ENCODE results near the gene ZFHX3. TPM values are rescaled to one million over a fixed set of nuclear protein-coding genes. Genes with fewer than 3 reads are reported as not detected.

ZFHX3 gene
- total and polyA plus RNA-seq, 2 of the 8 experiments (the other 6 are each of a cell fraction or from before 2014, with no cell fraction given) = 0.08 to 0.99 TPM

- no peaks in the 10 kb centered on the region for H3K79me1 ChIP-seq (ENCODE audit: low read depth, low read length)
- H3K27me3 ChIP-seq (replicated peaks in 1 of 4; ENCODE audit: control insufficient read depth in 3 of 4, extremely low read depth in 1 of 4, insufficient read depth in 3 of 4, low read length in 3 of 4) = no peaks in the 10 kb centered on the region
- H4K8ac ChIP-seq (ENCODE audit: extremely low read depth, insufficient read depth, low read length) = no peak overlapping the region
- H3K4me2 ChIP-seq (ENCODE audit: insufficient read depth in 1 of 2, low read depth in 2 of 2, low read length in 2 of 2) = no peak overlapping the region
- 100% methylated on average over 2 of the region's 2 CpGs; no CpG with 5 or more reads in 1 of the 2 experiments for WGBS, 2 experiments (ENCODE audit: extremely low coverage in 1 of 2, insufficient coverage in 1 of 2, insufficient read length in 1 of 2, insufficient replicate concordance in 2 of 2, low coverage in 1 of 2, low lambda C conversion rate in 2 of 2, missing lambda C conversion rate in 1 of 2)
- CTCF ChIA-PET (ENCODE audit: partially characterized antibody) = interaction anchor here (1.1 kb wide), 1 partner anchor 11 kb away, joined by 3 read pairs; no protein-coding TSS in a partner anchor
- H4K20me1 ChIP-seq (replicated peaks in 1 of 2; ENCODE audit: control insufficient read depth in 1 of 2, insufficient read depth in 2 of 2, low read length in 2 of 2) = peaks cover 0 to 2% of the 10 kb centered on the region in 2 experiments
- no peak overlapping the region for H2AK5ac ChIP-seq (ENCODE audit: low read depth, low read length)
- H4K91ac ChIP-seq (replicated peaks; ENCODE audit: insufficient read length, low read length) = no peak overlapping the region
- DNase-seq (ENCODE audit: low read depth in 1 of 2, low spot score in 2 of 2) = no peak
- H3K9ac ChIP-seq (replicated peaks in 1 of 4; ENCODE audit: extremely low read depth in 1 of 4, low read depth in 3 of 4, low read length in 3 of 4) = no peak overlapping the region
- no peaks in the 10 kb centered on the region for H3K4me1 ChIP-seq (replicated peaks in 1 of 4; ENCODE audit: control insufficient read depth in 3 of 4, insufficient read depth in 4 of 4, low read length in 3 of 4)
- H3K23me2 ChIP-seq (ENCODE audit: low read depth, low read length) = no peaks in the 10 kb centered on the region
- H2BK20ac ChIP-seq (ENCODE audit: low read length) = no peak overlapping the region
- no peaks in the 10 kb centered on the region for H3K36me3 ChIP-seq (ENCODE audit: control insufficient read depth in 2 of 4, insufficient read depth in 4 of 4, low read length in 3 of 4)
- FAIRE-seq = no peak
- no peak overlapping the region for H2BK5ac ChIP-seq (ENCODE audit: low read depth, low read length)
- H3K4ac ChIP-seq (replicated peaks; ENCODE audit: insufficient read length, low read depth, low read length) = no peak overlapping the region
- H2BK120ac ChIP-seq (replicated peaks; ENCODE audit: low read depth, low read length) = no peak overlapping the region
- no peak overlapping the region for H2BK15ac ChIP-seq (ENCODE audit: low read length)
- H3K27ac ChIP-seq (ENCODE audit: low read depth, low read length) = no peak overlapping the region
- POLR2A ChIA-PET (ENCODE audit: partially characterized antibody) = no interaction called here
- H3K23ac ChIP-seq (ENCODE audit: insufficient read length) = no peak overlapping the region
- no peak overlapping the region for H2BK12ac ChIP-seq (ENCODE audit: low read depth, low read length)
- H3K4me3 ChIP-seq (ENCODE audit: extremely low read depth in 1 of 4, insufficient read depth in 2 of 4, low read depth in 3 of 4, low read length in 4 of 4) = no peak overlapping the region
- H3K18ac ChIP-seq (ENCODE audit: extremely low read depth, low read length) = no peak overlapping the region
- H3K9me3 ChIP-seq (ENCODE audit: insufficient read depth in 2 of 2, low read depth in 1 of 2, low read length in 1 of 2) = 0 out of 4 replicates have a peak, but pooled peaks cover 0 to 6% of the 10 kb centered on the region in 2 experiments
- no peak overlapping the region for H2AFZ ChIP-seq (ENCODE audit: low read length)
- H3K79me2 ChIP-seq (ENCODE audit: control insufficient read depth in 1 of 2, insufficient read depth in 2 of 2, low read length in 2 of 2) = no peaks in the 10 kb centered on the region
- no peak overlapping the region for H3K56ac ChIP-seq (replicated peaks; ENCODE audit: insufficient read length, low read depth, low read length)
- H3K14ac ChIP-seq (ENCODE audit: insufficient read length) = no peak overlapping the region
- H4K5ac ChIP-seq (ENCODE audit: insufficient read length, low read depth, low read length) = no peak overlapping the region
- no peak for TF ChIP-seq SP4 (IDR thresholded peaks at IDR 0.05; ENCODE audit: low read length)
- TF ChIP-seq ATF3 (IDR thresholded peaks at IDR 0.05; ENCODE audit: insufficient read depth, low read depth, low read length) = no peak
- no peak for TF ChIP-seq YY1 (IDR thresholded peaks at IDR 0.05; ENCODE audit: low read depth, low read length)
- TF ChIP-seq, protein P1, sequence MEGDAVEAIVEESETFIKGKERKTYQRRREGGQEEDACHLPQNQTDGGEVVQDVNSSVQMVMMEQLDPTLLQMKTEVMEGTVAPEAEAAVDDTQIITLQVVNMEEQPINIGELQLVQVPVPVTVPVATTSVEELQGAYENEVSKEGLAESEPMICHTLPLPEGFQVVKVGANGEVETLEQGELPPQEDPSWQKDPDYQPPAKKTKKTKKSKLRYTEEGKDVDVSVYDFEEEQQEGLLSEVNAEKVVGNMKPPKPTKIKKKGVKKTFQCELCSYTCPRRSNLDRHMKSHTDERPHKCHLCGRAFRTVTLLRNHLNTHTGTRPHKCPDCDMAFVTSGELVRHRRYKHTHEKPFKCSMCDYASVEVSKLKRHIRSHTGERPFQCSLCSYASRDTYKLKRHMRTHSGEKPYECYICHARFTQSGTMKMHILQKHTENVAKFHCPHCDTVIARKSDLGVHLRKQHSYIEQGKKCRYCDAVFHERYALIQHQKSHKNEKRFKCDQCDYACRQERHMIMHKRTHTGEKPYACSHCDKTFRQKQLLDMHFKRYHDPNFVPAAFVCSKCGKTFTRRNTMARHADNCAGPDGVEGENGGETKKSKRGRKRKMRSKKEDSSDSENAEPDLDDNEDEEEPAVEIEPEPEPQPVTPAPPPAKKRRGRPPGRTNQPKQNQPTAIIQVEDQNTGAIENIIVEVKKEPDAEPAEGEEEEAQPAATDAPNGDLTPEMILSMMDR (IDR thresholded peaks at IDR 0.05; ENCODE audit: control extremely low read depth in 1 of 3, insufficient read depth in 1 of 3, low read depth in 1 of 3, low read length in 3 of 3) = no peak
- no peak for TF ChIP-seq ASH2L (IDR thresholded peaks at IDR 0.05; ENCODE audit: low read length)
- TF ChIP-seq SUZ12 (IDR thresholded peaks at IDR 0.05; ENCODE audit: low read length) = no peak
- no peak for TF ChIP-seq JUND (IDR thresholded peaks at IDR 0.05; ENCODE audit: low read length)
- no peak for TF ChIP-seq SIX5 (IDR thresholded peaks at IDR 0.05; ENCODE audit: low read depth, low read length)
- no peak for TF ChIP-seq NRF1 (IDR thresholded peaks at IDR 0.05; ENCODE audit: low read depth, low read length)
- no peak for TF ChIP-seq CTBP2 (IDR thresholded peaks at IDR 0.05; ENCODE audit: borderline replicate concordance, insufficient read depth, insufficient read length, low read length)
- no peak for TF ChIP-seq SIRT6 (IDR thresholded peaks at IDR 0.05; ENCODE audit: low read length)
- no peak for TF ChIP-seq SAP30 (IDR thresholded peaks at IDR 0.05; ENCODE audit: insufficient read depth, insufficient replicate concordance, low read length)
These were observed 294.0 kb downstream of the ZFHX3 start for GRCh38 chr16:72753881-72754280.
